OCI-LY3 (cell line): ENCODE results near the gene C9.

Experiments used
- CTCF ChIP-seq: fragments of 200-600, 300-600 bp; sonication (generic); IDR thresholded peaks from 2 replicates; pipeline ENCODE4 v1.5.1; 2014; ENCODE audit warnings: antibody characterized with exemption, low read length, low read depth
- EZH2phosphoT487 ChIP-seq: fragments of 200-600 bp; shearing (Covaris generic); IDR thresholded peaks from 2 replicates; pipeline ENCODE4 v1.6.1; 2018; ENCODE audit warnings: antibody characterized with exemption, mixed run types, low read depth

GRCh38 chr5:39256477-39257235 is 107.6 kb downstream of the C9 start:
- TF ChIP-seq CTCF (no peak), EZH2phosphoT487 (no peak)
